ENCODE measurements around the gene SLC30A7.

The SLC30A7 gene

DNA sequence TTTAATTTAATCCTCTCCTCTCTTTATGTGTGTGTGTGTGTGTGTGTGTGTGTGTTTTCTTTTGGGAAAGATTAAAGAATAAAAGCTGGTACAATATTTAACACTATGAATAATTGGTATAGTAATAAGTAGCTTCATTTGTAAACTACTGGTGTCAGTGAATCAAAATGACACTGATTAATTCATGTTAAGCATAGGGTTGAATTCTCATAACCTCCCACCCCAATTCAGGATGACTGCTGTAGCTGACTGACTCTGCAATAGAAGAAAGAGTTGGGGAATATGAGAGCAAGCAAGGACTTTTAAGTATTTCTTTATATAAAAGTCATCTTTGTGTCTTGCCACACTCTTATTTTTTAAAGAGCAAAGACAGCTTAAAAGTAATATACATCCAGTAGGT is 13.1 kb downstream of the SLC30A7 start:
- TF ChIP-seq, protein P1, sequence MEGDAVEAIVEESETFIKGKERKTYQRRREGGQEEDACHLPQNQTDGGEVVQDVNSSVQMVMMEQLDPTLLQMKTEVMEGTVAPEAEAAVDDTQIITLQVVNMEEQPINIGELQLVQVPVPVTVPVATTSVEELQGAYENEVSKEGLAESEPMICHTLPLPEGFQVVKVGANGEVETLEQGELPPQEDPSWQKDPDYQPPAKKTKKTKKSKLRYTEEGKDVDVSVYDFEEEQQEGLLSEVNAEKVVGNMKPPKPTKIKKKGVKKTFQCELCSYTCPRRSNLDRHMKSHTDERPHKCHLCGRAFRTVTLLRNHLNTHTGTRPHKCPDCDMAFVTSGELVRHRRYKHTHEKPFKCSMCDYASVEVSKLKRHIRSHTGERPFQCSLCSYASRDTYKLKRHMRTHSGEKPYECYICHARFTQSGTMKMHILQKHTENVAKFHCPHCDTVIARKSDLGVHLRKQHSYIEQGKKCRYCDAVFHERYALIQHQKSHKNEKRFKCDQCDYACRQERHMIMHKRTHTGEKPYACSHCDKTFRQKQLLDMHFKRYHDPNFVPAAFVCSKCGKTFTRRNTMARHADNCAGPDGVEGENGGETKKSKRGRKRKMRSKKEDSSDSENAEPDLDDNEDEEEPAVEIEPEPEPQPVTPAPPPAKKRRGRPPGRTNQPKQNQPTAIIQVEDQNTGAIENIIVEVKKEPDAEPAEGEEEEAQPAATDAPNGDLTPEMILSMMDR (conservative IDR thresholded peaks at IDR 0.05; ENCODE audit: low read depth): no peak
- H3K27ac ChIP-seq: no peak overlapping the region
- DNase-seq (ENCODE audit: low spot score): no peak
- CTCF ChIA-PET: interaction anchor here (0.6 kb wide), 1 partner anchor 330 kb away, joined by 5 read pairs; no protein-coding TSS in a partner anchor
- POLR2A ChIA-PET (ENCODE audit: low non-redundant PET): interaction anchor here (0.6 kb wide), 1 partner anchor 19 kb away, joined by 4 read pairs; no protein-coding TSS in a partner anchor

DNA sequence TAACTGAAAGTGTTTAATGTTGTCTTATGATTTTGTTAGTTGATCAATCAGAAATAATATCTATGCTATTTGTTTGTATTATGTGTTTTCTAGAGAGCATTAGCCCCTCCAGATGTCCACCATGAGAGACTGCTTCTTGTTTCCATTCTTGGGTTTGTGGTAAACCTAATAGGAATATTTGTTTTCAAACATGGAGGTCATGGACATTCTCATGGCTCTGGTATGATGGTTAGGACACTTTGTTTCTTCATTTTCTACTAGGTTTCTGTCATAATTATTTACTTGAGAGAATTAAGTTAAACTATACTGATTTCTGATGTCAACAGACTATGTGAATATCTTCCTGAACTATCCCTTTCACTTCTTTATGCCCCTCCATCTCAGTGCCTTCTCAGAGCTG is 16.1 kb downstream of the SLC30A7 start:
- POLR2A ChIA-PET (ENCODE audit: low non-redundant PET): no interaction called here
- TF ChIP-seq, protein P1 (conservative IDR thresholded peaks at IDR 0.05; ENCODE audit: low read depth): no peak
- CTCF ChIA-PET: no interaction called here
- H3K27ac ChIP-seq: no peak overlapping the region
- DNase-seq (ENCODE audit: low spot score): no peak

DNA sequence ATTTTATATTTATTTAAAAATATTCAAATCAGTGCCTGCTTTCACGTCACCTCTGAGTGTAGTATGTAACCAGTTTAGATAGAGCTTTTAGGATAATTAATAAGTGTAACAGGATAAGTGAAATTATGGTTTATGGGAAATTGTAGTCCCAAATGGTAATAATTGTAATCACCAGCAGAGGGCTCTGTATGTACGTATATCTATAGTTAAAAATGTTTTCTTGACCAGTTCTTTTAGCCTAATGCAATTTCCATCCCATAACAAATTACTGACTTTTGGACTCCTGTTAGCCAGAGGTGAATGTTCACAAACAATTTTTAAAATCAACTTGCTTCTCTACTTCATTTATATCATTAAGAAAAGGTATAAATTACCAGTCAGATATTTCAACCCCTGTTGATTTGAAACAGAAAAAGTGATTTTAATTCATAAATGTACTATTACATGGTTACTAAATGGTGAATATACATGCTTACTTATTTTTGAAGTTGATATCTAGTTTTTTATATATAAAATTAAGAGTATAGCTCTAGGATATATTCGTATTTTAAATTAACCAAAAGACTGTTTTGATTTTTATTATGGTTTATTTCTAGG is 25.3 kb downstream of the SLC30A7 start:
- ChIA-PET POLR2A (ENCODE audit: low non-redundant PET) (no interaction called here), CTCF (interaction anchor here (0.6 to 2.3 kb wide), 7 partner anchors 63 to 703 kb away, joined by 3 to 9 read pairs (median 4); no protein-coding TSS in a partner anchor)
- no peak overlapping the region for H3K27ac ChIP-seq
- TF ChIP-seq, protein P1 (conservative IDR thresholded peaks at IDR 0.05; ENCODE audit: low read depth): peak; percentile 64
- DNase-seq (ENCODE audit: low spot score): peak; percentile 30

DNA sequence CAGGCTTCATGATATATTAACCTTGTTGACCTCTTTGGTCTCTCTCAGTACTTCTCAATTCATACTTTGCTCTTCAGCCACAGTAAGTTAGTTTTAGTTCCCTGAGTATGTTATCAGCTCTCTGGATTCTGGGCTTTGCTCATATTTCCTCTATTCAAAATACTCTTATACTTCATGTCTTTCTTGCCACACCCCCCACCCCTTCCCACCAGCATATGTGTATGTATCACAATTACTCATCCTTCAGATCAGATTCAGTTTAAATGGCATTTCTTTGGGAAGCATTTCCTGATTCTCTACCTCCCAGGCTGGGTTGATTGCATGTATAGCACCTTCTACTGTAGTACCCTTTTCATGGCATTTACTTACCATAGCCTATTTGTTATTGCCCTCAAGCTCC is 28.3 kb downstream of the SLC30A7 start:
- TF ChIP-seq, protein P1 (conservative IDR thresholded peaks at IDR 0.05; ENCODE audit: low read depth): no peak
- H3K27ac ChIP-seq: no peak overlapping the region
- CTCF ChIA-PET: interaction anchor here (0.6 to 1.2 kb wide), 3 partner anchors 21 to 364 kb away, joined by 4 to 8 read pairs (median 4); no protein-coding TSS in a partner anchor
- DNase-seq (ENCODE audit: low spot score): no peak
- POLR2A ChIA-PET (ENCODE audit: low non-redundant PET): no interaction called here

DNA sequence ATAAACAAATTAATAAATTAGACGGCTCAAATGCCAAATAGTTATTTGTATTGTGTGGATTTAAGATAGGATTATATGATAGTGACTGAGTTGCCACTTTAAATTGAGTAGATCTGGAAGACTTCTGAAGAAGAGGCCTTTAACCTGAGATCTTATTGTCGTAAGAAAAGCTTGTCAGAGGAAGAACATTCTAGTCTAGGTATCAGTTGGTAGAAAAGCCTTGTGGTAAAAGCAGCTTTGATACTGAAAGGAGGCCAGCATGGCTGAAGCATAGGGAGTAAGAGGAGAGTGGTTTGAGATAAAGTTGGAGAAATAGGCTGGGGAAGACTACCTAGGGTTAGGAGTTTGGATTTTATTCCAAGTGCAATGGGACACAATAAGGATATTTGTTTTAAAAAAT is 29.1 kb downstream of the SLC30A7 start:
- TF ChIP-seq, protein P1 (conservative IDR thresholded peaks at IDR 0.05; ENCODE audit: low read depth): no peak
- H3K27ac ChIP-seq: no peak overlapping the region
- POLR2A ChIA-PET (ENCODE audit: low non-redundant PET): no interaction called here
- CTCF ChIA-PET: no interaction called here
- DNase-seq (ENCODE audit: low spot score): no peak

DNA sequence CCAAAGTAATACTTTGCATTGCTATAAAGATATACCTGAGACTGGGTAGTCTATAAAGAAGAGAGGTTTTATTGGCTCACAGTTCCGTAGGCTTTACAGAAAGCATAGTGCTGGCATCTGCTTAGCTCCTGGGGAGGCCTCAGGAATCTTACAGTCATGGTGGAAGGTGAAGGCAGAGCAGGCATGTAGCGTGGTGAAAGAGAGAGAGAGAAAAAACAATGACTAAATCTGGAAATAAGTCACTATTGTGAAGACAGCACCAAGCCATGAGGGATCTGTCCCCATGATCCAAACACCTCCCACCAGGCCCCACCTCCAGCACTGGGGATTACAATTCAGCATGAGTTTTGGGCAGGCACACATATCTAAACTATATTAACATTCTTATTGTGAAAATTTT is 30.4 kb downstream of the SLC30A7 start:
- no peak for DNase-seq (ENCODE audit: low spot score)
- ChIA-PET CTCF (interaction anchor here (0.6 kb wide), 1 partner anchor 326 kb away, joined by 3 read pairs; no protein-coding TSS in a partner anchor), POLR2A (ENCODE audit: low non-redundant PET) (no interaction called here)
- TF ChIP-seq, protein P1 (conservative IDR thresholded peaks at IDR 0.05; ENCODE audit: low read depth): no peak
- no peak overlapping the region for H3K27ac ChIP-seq

Data from RWPE1 (cell line).